ENCODE data around the gene GPR143. TPM values are rescaled to one million over a fixed set of nuclear protein-coding genes. Genes with fewer than 3 reads are reported as not detected.

The GPR143 gene
- total and polyA plus RNA-seq, 2 donors (not counting 3 experiments of a cell fraction or from before 2014, with no cell fraction given), result 9.3 to 17.7 TPM

- peaks cover 9% of the 10 kb centered on the region for H3K4me1 ChIP-seq (ENCODE audit: control insufficient read depth, extremely low read depth, insufficient read depth, low read length)
- CTCF ChIA-PET, result interaction anchor here (0.8 to 3.2 kb wide), 2 partner anchors 96 kb away, joined by 3 to 9 read pairs; no protein-coding TSS in a partner anchor
- peak overlapping the region; percentile 93 for H3K4me2 ChIP-seq (ENCODE audit: insufficient read depth, low read length)
- H4K20me1 ChIP-seq (replicated peaks; ENCODE audit: control insufficient read depth, extremely low read depth, insufficient read depth, low read length), result no peaks in the 10 kb centered on the region
- no peaks in the 10 kb centered on the region for H3K9me3 ChIP-seq (replicated peaks; ENCODE audit: control insufficient read depth, insufficient read depth, low read length)
- H3K9me1 ChIP-seq (replicated peaks; ENCODE audit: control insufficient read depth, extremely low read depth, insufficient read depth, low read length), result no peaks in the 10 kb centered on the region
- H2AFZ ChIP-seq (ENCODE audit: low read depth, low read length), result no peak overlapping the region
- dilution Hi-C loops (cut with MboI; ENCODE audit: extremely low pct_ligation_motif_present, low sequenced_read_pairs), result no loop called here
- POLR2A ChIA-PET, result interaction anchor here (0.6 kb wide), 1 partner anchor 203 kb away, joined by 4 read pairs; no protein-coding TSS in a partner anchor
- H3K36me3 ChIP-seq (ENCODE audit: control insufficient read depth in 2 of 2, extremely low read depth in 1 of 2, insufficient read depth in 2 of 2, low read length in 2 of 2), result no peaks in the 10 kb centered on the region
- intact Hi-C loops (cut with micrococcal nuclease), result loop anchor here (1.0 to 5.0 kb wide), 4 partner anchors 16 to 85 kb away; no protein-coding TSS in a partner anchor
- H3K27me3 ChIP-seq (ENCODE audit: control insufficient read depth in 2 of 2, insufficient read depth in 2 of 2, low read length in 2 of 2), result no peaks in the 10 kb centered on the region
- DNase-seq (ENCODE audit: low read depth, low spot score), result peak; percentile 49
- no peak for FAIRE-seq
- BruUV-seq (replicated peaks), result TSS peak; percentile 33
- peak overlapping the region; percentile 78 for H3K9ac ChIP-seq (replicated peaks; ENCODE audit: extremely low read depth, insufficient read depth, low read length)
- peak overlapping the region; percentile 35 for H3K27ac ChIP-seq (ENCODE audit: insufficient read depth, low read depth, low read length)
- H3K79me2 ChIP-seq (ENCODE audit: control insufficient read depth, insufficient read depth, low read length), result peaks cover 22% of the 10 kb centered on the region
- TF ChIP-seq, protein P1, sequence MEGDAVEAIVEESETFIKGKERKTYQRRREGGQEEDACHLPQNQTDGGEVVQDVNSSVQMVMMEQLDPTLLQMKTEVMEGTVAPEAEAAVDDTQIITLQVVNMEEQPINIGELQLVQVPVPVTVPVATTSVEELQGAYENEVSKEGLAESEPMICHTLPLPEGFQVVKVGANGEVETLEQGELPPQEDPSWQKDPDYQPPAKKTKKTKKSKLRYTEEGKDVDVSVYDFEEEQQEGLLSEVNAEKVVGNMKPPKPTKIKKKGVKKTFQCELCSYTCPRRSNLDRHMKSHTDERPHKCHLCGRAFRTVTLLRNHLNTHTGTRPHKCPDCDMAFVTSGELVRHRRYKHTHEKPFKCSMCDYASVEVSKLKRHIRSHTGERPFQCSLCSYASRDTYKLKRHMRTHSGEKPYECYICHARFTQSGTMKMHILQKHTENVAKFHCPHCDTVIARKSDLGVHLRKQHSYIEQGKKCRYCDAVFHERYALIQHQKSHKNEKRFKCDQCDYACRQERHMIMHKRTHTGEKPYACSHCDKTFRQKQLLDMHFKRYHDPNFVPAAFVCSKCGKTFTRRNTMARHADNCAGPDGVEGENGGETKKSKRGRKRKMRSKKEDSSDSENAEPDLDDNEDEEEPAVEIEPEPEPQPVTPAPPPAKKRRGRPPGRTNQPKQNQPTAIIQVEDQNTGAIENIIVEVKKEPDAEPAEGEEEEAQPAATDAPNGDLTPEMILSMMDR (IDR thresholded peaks at IDR 0.05; ENCODE audit: extremely low read depth in 1 of 2, insufficient read depth in 1 of 2, low read depth in 1 of 2, low read length in 2 of 2), result no peak
- no peak for TF ChIP-seq FOS (IDR thresholded peaks at IDR 0.05; ENCODE audit: borderline replicate concordance, insufficient read depth, low read length)
- TF ChIP-seq JUN (IDR thresholded peaks at IDR 0.05; ENCODE audit: borderline replicate concordance, insufficient read depth, insufficient read length, low read depth), result no peak
- TF ChIP-seq GATA2 (IDR thresholded peaks at IDR 0.05; ENCODE audit: insufficient read depth, insufficient read length, low read depth, low read length), result no peak
- TF ChIP-seq, protein P2, sequence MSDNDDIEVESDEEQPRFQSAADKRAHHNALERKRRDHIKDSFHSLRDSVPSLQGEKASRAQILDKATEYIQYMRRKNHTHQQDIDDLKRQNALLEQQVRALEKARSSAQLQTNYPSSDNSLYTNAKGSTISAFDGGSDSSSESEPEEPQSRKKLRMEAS (IDR thresholded peaks at IDR 0.05; ENCODE audit: insufficient read depth, insufficient read length), result no peak
- peak overlapping the region; percentile 8 to 83 (median 73) for H3K4me3 ChIP-seq (replicated peaks in 1 of 3; ENCODE audit: insufficient read depth in 1 of 3, low read depth in 1 of 3, low read length in 3 of 3)
Observed at GRCh38 chrX:9786798-9787635, 21.4 kb upstream of the GPR143 start.
